Choroid plexus epithelial cell (primary cell): Measurements from ENCODE around the gene COG5.
A peak's percentile ranks its signal among the peaks of the same experiment; 100 is the strongest.

Source experiments
- DNase-seq: peaks from one replicate; pipeline ENCODE4 v3.0.0-alpha.2; 2010; ENCODE audit warnings: low read depth
- H3K4me3 ChIP-seq: 2 replicates; pipeline ENCODE4 v1.5.1; 2011; ENCODE audit warnings: low read depth, mild to moderate bottlenecking, control low read depth, low read length, moderate library complexity
- CTCF ChIP-seq: conservative IDR thresholded peaks from 2 replicates; pipeline ENCODE4 v1.5.1; 2011; ENCODE audit warnings: low read depth, mild to moderate bottlenecking, control low read depth, inconsistent platforms, low read length, moderate library complexity

The COG5 gene

DNA sequence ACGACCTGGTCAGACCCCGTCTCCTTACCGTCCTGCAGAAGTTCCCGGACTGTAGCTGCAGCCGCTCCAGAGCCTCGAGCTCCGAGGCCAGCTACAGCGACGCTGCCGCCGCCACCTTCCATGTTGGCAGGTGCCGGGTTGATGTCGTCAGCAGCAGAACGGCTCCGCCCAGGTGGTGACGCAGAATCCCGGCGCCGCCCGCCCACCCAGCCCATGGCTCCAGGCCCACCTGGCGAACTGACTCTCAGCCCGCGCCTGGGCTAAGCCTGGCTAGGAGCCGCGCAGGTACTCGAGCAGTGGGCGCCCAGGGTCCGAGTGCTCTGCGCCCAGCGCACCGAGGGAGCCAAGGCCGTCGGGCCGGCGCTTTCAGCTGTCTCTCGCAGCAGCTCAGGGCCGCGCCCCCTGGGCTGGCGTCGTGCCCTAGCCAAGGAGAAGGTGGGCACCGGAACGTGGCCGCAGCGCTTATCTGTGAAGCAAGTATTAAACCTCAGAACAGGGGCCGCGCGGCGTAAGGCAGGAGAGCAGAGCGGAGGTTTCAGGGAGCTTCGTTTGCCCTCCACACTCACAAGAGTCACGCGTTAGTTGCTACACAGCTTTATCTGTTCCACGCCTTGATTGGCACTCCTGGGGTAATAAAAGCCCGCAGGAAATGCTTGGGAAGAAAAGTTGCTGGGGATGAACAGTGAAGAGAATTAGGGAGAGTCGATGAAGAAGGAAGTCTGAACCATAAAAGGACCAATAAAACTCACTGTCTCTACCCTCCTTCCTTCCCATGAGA lies at the start of gene COG5, which contains the start of gene DUS4L:
TSS of gene COG5 (minus strand) at position 146 of the 778 bp plus-strand sequence. CDS start at position 122, 24 bp downstream.
TSS of gene DUS4L (plus strand) at position 197 of the 778 bp plus-strand sequence. CDS start 3,100 bp downstream, outside the sequence.
- TF ChIP-seq CTCF, result no peak
- H3K4me3 ChIP-seq, result peak within 1 kb of the TSS; percentile 97
- peak; percentile 80 for DNase-seq

DNA sequence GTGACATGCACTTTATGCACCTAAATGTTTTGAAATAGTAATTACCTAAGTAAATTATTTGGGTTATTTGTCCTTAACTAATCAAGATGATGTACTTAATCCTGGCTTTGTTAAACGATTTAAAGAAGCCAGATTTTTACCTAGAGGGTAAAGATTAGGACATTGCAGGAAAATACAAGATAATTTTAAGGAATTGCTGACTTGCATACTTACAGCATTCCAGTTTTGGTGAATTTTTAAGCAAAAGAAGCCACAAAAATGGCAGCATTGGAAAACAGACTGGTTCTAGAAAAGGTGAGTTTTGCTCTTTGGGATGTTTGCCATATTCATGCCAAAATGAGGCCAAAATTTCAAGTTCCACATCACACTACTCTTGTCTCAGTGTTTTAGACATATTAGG lies 49.7 kb upstream of the COG5 start:
- no peak for DNase-seq
- no peak overlapping the region for H3K4me3 ChIP-seq
- no peak for TF ChIP-seq CTCF

- no peak for TF ChIP-seq CTCF
Measured at GRCh38 chr7:107610323-107610722, 46.6 kb upstream of the COG5 start.

DNA sequence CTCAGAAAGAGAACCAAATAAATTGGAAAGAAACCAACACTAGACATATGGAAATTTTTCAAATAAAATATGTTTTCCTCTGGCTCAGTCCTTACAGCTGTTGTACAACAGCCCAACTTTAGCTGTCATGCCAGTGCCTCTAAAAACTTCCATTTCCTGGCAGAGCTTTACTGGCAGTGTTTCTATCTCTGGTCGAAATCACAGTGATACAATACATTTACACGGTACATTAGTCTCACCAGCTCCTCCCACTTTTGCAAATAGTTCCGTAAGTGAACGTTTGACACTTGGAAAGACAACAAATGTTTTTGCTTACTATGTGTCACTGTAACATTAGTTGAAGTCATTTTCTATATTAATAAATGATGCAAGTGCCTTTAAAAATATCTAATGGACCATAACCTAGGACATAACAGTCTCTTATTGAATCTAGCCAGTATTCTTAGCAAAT lies 46.1 kb upstream of the COG5 start:
- H3K4me3 ChIP-seq, result no peak overlapping the region
- DNase-seq, result no peak
- TF ChIP-seq CTCF, result no peak

More at GRCh38 chr7:107610323-107610722, 46.6 kb upstream of the COG5 start:
- H3K4me3 ChIP-seq, result no peak overlapping the region
- DNase-seq, result peak; percentile 56

DNA sequence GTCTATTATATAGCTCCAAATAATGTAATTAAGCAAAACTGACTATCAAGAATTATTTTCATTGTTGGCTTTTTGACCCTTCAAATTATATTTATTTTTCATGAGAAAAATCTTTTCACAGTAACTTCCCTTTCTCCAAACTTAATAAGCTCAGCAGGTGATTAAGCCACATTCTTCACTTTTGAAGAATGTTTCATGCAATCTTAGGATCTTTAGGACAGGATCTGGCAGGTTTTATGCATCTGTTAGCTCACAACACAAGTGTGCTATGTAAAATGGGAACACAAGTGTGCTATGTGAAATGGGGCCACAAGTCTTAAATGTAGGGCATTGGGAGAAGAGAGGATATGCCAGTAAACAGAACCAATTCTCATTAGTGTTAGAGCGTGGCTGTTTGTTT lies 42.6 kb upstream of the COG5 start:
- TF ChIP-seq CTCF, result no peak
- no peak overlapping the region for H3K4me3 ChIP-seq
- DNase-seq, result no peak

- H3K4me3 ChIP-seq, result no peak overlapping the region
- TF ChIP-seq CTCF, result no peak
- DNase-seq, result no peak
Measured at GRCh38 chr7:107605218-107605815, 41.6 kb upstream of the COG5 start.
